Ectodermal cell (in vitro differentiated cells): ENCODE data around the gene MROH9.

Experiments used
- H3K27ac ChIP-seq: 2 replicates; pipeline ENCODE4 v1.7.0; 2013; ENCODE audit warnings: mild to moderate bottlenecking, low read depth, low read length; ENCODE audit not compliant: insufficient read depth, poor library complexity, severe bottlenecking
- H3K27me3 ChIP-seq: 2 replicates; pipeline ENCODE4 v1.7.0; 2013; ENCODE audit warnings: mild to moderate bottlenecking, low read length; ENCODE audit not compliant: insufficient read depth, control insufficient read depth, poor library complexity, severe bottlenecking
- H3K36me3 ChIP-seq: one replicate; pipeline ENCODE4 v1.7.0; 2013; ENCODE audit warnings: low read length; ENCODE audit not compliant: control insufficient read depth, insufficient read depth
- H3K4me1 ChIP-seq: one replicate; pipeline ENCODE4 v1.7.0; 2013; ENCODE audit warnings: low read length; ENCODE audit not compliant: control insufficient read depth, insufficient read depth
- H3K4me3 ChIP-seq: 2 replicates; pipeline ENCODE4 v1.7.0; 2013; ENCODE audit warnings: low read depth, low read length, control low read depth; ENCODE audit not compliant: insufficient read depth
- H3K9me3 ChIP-seq: 2 replicates; pipeline ENCODE4 v1.7.0; 2013; ENCODE audit warnings: mild to moderate bottlenecking, low read length, moderate library complexity; ENCODE audit not compliant: control insufficient read depth
- WGBS, 2 experiments: methylation state at CpG; one replicate each; pipeline ENCODE4 v1.1.7; 2013; ENCODE audit warnings: missing lambda C conversion rate in 2 of 2; 5-methylcytosine and 5-hydroxymethylcytosine counted together

MROH9 gene

DNA sequence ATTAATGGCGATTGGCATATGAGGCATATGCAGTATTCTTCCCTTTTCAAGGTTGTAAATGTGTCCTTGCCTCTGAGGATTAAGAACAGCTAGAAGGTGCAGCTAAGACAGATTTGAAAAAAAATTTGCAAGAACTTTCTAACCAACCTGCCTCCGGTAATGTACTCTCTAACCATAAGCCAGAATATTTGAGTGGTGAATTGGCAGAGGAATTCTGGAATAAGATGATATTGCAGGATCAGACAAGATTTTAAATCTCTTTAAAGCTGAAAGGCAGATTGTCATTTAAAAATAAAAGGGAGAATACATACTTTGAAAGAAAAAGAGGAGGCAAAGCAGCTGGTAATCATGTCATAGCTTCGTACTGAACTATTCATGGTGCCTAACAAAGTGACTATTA is 29.2 kb downstream of the MROH9 start:
- H3K27ac ChIP-seq = no peak overlapping the region

DNA sequence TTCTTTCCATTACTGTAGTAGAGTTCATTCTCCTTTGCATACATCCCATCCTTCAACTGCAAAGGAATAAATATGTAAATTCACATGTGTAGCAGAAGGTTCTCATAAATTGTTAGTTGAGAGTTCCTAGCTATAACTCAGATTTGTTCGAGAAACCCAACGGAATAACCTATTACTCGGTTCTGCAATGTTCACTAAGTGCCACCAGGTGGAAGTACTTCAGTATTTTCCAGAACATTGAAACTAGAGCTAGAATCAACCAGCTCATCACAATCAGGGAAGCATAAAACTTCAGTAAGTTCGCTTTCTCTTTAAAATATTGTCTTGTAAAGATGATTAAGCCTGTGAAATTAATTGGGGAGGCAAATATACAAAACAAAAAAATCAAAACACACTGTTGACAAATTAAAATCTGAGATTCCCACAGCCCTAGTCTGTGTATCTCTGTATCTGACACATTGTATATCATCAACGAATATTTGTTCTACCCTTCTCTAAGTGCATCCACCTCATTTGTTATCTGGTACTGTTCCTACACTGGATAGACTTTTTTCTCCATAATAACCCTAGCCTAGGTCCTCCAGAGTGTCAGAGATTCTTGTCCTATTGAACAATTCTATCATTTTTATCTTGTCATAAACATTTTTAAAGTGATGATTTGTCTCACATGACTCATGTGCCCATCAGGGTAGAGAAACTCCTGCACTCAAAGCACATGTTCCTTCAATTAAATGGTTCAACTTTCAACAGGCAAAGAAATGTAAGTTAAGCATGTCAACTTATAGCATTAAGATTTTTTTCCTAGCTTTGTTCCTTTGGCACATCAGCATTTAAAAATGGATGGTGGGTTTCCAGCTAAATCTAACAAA is 31.9 kb downstream of the MROH9 start:
- Histone ChIP-seq H3K4me3 (no peak overlapping the region), H3K9me3 (no peaks in the 10 kb centered on the region), H3K27ac (no peak overlapping the region), H3K36me3 (no peaks in the 10 kb centered on the region), H3K27me3 (no peaks in the 10 kb centered on the region), H3K4me1 (no peaks in the 10 kb centered on the region)
- 36 to 47% methylated on average over 4 to 5 of the region's 5 CpGs for WGBS, 2 experiments

More for the DNA sequence above, 29.2 kb downstream of the MROH9 start:
- Histone ChIP-seq H3K4me3 (no peak overlapping the region), H3K9me3 (no peaks in the 10 kb centered on the region), H3K27me3 (no peaks in the 10 kb centered on the region), H3K36me3 (no peaks in the 10 kb centered on the region), H3K4me1 (no peaks in the 10 kb centered on the region)
- 89 to 99% methylated on average over 3 of the region's 3 CpGs for WGBS, 2 experiments

DNA sequence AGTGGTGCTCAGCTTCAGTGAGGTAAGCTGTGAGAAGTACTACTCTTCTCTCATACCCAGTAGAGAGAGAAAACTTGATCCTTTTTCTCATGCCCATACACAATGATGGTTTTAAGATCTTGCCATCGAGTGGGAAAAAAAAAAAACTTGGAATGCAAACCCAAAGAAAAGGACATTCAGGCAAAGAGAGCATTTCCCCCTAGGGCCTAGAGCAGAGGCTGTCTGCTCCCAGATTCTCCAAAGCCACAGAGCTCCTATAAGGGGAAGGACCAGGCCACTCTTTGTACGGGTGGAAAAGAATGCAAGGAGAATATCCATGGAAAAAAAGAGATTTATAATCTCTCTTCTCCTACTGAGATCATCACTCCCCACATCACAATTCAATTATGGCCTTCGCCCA is 34.9 kb downstream of the MROH9 start:
- Histone ChIP-seq H3K27ac (no peak overlapping the region), H3K4me1 (no peaks in the 10 kb centered on the region), H3K9me3 (no peaks in the 10 kb centered on the region), H3K4me3 (no peak overlapping the region), H3K27me3 (no peaks in the 10 kb centered on the region), H3K36me3 (no peaks in the 10 kb centered on the region)
- WGBS, 2 experiments = 87 to 100% methylated on average over 2 to 3 of the region's 3 CpGs

DNA sequence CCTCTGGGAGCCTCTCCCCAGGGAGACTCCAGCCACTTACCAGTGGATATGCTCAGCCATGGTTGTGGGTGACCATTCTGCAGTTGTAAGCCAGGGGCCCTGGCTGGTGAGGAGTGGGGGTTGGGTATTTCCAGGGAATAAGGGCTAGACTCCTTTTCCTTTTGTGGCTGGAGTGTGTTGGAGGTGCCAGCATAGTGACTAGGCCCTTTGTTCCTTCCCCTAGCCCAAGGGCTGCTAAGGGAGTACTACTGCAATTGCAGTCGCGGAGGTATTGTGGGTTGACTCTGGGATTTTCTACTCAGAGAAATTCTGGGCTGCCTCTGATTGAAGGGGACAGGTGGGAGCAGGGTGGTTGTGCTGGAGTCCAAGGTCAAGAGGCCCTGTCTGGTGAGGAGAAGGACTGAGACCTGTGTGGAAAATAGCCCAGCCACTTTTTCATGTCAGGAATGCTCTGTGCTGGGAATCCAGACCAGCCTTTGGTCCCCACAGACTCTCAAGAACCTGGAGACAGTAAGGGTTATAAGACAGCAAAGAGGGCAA is 43.1 kb downstream of the MROH9 start:
- Histone ChIP-seq H3K27me3 (no peaks in the 10 kb centered on the region), H3K27ac (no peak overlapping the region), H3K4me1 (no peaks in the 10 kb centered on the region), H3K36me3 (no peaks in the 10 kb centered on the region), H3K4me3 (no peak overlapping the region), H3K9me3 (peaks cover 3% of the 10 kb centered on the region)
- WGBS, 2 experiments = 97 to 98% methylated on average over 2 of the region's 2 CpGs

DNA sequence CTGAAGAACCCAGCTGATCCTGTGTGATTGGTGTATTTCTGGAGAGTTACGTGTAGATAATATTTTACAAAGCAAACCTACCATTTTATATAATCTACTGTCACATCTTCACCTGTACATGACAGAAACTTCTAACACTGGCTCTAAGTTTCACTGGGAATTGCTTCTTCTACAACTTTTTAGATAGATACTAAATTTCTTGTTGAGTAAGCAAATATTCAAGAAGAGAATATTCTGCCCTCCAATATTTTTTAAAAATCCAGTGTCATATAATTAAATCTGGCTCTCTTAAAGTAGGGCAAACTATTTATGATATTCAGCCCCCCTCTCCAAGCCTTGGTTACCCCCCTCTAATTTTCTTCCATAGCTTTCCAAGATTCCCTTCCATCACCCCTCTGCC is 50.1 kb downstream of the MROH9 start:
- Histone ChIP-seq H3K27me3 (no peaks in the 10 kb centered on the region), H3K9me3 (no peaks in the 10 kb centered on the region), H3K27ac (no peak overlapping the region), H3K36me3 (no peaks in the 10 kb centered on the region), H3K4me1 (no peaks in the 10 kb centered on the region), H3K4me3 (no peak overlapping the region)
- WGBS, 2 experiments = 100% methylated on average over 1 of the region's 1 CpG; no CpG with 5 or more reads in 1 of the 2 experiments

DNA sequence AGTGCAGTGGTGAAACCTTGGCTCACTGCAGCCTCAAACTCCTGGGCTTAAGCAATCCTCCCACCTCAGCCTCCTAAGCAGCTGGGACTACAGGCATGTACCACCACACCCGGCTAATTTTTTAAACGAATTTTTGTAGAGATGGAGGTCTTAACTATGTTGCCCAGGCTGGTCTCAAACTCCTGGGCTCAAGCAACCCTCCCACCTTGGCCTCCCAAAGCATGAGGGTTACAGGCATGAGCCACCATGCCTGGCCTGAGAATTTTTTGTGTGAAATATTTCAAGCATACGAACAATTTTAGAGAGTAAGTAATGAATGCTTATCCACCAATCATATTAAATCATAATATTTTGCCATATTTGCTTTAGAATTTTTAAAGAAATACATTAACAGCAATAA is 51.6 kb downstream of the MROH9 start:
- H3K36me3 ChIP-seq = no peaks in the 10 kb centered on the region
- H3K27me3 ChIP-seq = no peaks in the 10 kb centered on the region
- H3K4me3 ChIP-seq = no peak overlapping the region
- no peaks in the 10 kb centered on the region for H3K9me3 ChIP-seq
- WGBS, 2 experiments = 83 to 86% methylated on average over 2 of the region's 3 CpGs
- no peaks in the 10 kb centered on the region for H3K4me1 ChIP-seq
- H3K27ac ChIP-seq = no peak overlapping the region

DNA sequence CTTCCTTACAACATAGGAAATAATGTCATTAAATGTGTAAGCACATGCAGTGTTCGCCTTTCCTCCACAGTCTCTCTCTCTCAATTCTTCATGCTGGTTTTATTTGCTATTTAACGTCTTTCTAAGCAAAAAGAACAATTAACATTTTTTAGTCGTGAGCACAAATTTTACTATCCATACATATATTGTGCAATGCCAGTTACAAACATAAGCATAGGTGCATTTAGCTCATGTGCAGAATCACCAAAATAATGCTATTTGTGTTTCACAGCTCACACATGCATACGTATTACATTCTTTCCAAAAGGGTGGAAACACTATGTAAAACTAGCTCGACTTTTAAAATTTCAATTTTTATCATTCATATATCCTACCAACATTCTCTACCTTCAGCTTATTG is 52.1 kb downstream of the MROH9 start:
- Histone ChIP-seq H3K4me1 (no peaks in the 10 kb centered on the region), H3K36me3 (no peaks in the 10 kb centered on the region), H3K9me3 (no peaks in the 10 kb centered on the region), H3K27me3 (no peaks in the 10 kb centered on the region), H3K4me3 (no peak overlapping the region), H3K27ac (no peak overlapping the region)
- 94 to 96% methylated on average over 5 of the region's 5 CpGs for WGBS, 2 experiments

DNA sequence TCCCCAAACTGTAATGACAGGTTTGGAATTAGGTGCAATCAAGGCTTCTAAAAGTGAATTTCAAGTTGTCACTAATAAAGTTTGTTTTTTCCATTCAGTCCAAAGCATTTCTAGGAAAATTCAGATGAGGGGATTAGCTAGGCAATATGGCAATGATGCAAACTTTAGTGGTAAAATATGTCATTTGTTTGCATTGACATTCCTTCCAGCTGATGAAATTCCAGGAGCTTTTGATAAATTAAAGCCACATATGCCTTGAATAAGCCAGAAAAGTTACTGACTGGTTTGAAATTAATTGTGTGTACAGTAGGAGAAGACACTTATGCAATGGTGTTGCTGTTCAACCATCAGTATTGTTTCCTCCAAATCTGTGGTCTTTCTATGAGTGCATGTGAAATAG is 57.8 kb downstream of the MROH9 start:
- H3K27me3 ChIP-seq = no peaks in the 10 kb centered on the region
- no peaks in the 10 kb centered on the region for H3K36me3 ChIP-seq
- H3K9me3 ChIP-seq = no peaks in the 10 kb centered on the region
- no peak overlapping the region for H3K27ac ChIP-seq
- H3K4me3 ChIP-seq = no peak overlapping the region
- H3K4me1 ChIP-seq = no peaks in the 10 kb centered on the region

DNA sequence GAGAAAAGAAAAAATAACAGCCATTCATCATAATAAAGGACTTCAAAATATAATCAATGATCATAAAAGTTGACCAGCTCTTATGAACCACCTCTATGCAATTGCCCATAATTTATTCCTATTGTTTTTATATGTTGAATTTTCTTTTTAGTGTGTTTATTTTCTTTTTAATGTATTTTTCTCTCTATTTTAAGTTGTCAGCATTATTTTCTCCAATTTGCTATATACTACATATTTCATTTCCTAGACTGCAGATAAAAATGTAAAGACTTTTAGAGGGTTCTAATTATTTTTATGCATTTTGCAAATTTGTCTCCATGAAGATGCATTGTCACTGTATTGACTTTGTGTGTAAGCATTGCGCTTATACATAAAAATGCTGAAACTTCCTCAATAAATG is 58.4 kb downstream of the MROH9 start:
- WGBS, 2 experiments = 89 to 100% methylated on average over 1 of the region's 1 CpG
- no peaks in the 10 kb centered on the region for H3K27me3 ChIP-seq

DNA sequence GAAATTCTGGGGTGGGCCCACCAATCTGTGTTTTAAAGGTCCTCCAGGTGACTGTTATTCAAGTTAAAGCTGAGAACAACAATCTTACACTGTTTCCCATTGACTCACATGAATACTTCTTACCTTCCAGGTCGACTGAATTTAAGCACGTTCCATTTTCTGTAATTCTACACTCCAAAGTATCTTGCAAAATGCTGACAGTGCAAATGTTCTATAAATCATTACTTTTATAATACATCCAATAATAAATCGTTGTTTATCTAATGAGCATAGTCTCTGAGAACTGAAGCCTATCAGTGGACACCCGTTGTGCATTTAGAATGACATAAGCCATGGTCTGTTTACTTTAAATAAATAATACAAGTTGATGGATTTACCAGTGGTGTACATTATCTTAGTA is 79.5 kb downstream of the MROH9 start:
- 85 to 96% methylated on average over 2 to 4 of the region's 4 CpGs for WGBS, 2 experiments
- no peak overlapping the region for H3K27ac ChIP-seq
- no peaks in the 10 kb centered on the region for H3K4me1 ChIP-seq
- H3K27me3 ChIP-seq = no peaks in the 10 kb centered on the region
- H3K4me3 ChIP-seq = no peak overlapping the region
- no peaks in the 10 kb centered on the region for H3K9me3 ChIP-seq
- H3K36me3 ChIP-seq = no peaks in the 10 kb centered on the region

More for the DNA sequence above, 58.4 kb downstream of the MROH9 start:
- H3K4me1 ChIP-seq = no peaks in the 10 kb centered on the region
- no peak overlapping the region for H3K4me3 ChIP-seq
- H3K36me3 ChIP-seq = no peaks in the 10 kb centered on the region
- no peak overlapping the region for H3K27ac ChIP-seq
- no peaks in the 10 kb centered on the region for H3K9me3 ChIP-seq
